ENCODE measurements around the gene MYRF.

GRCh38 chr11:61778920-61779650 lies 26.6 kb downstream of the MYRF start:
- TF ChIP-seq, protein P1, sequence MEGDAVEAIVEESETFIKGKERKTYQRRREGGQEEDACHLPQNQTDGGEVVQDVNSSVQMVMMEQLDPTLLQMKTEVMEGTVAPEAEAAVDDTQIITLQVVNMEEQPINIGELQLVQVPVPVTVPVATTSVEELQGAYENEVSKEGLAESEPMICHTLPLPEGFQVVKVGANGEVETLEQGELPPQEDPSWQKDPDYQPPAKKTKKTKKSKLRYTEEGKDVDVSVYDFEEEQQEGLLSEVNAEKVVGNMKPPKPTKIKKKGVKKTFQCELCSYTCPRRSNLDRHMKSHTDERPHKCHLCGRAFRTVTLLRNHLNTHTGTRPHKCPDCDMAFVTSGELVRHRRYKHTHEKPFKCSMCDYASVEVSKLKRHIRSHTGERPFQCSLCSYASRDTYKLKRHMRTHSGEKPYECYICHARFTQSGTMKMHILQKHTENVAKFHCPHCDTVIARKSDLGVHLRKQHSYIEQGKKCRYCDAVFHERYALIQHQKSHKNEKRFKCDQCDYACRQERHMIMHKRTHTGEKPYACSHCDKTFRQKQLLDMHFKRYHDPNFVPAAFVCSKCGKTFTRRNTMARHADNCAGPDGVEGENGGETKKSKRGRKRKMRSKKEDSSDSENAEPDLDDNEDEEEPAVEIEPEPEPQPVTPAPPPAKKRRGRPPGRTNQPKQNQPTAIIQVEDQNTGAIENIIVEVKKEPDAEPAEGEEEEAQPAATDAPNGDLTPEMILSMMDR (IDR thresholded peaks at IDR 0.05): no peak
- TF ChIP-seq POLR2A (IDR thresholded peaks at IDR 0.05): no peak
